Stimulated activated memory B cell treated with anti-CD40 and anti-IgM and Interleukin-4, amounts not matched to agents 10 μg/mL and 1 μg/mL and 100 μg/mL, for 72 hours (primary cell): ENCODE measurements around the gene TGOLN2.
"Not testable (repeated sequence)": the region's sequence is repeated elsewhere in the genome, so short reads cannot be mapped to it uniquely, and the experiment has no call there.

Experiments
- ATAC-seq: fragments of 150-1000 bp; cut with Tn5 transposase; 2 replicates; pipeline ENCODE4 v1.10.0; 2021
- H3K27ac Mint-ChIP-seq: one replicate; pipeline ENCODE4 v1.8.0; 2022; ENCODE audit warnings: mild to moderate bottlenecking, mixed read lengths
- H3K27me3 Mint-ChIP-seq: one replicate; pipeline ENCODE4 v1.8.0; 2022; ENCODE audit warnings: mixed read lengths
- H3K36me3 Mint-ChIP-seq: one replicate; pipeline ENCODE4 v1.8.0; 2022; ENCODE audit warnings: mixed read lengths
- H3K4me1 Mint-ChIP-seq: one replicate; pipeline ENCODE4 v1.8.0; 2022; ENCODE audit warnings: mixed read lengths
- H3K4me3 Mint-ChIP-seq: one replicate; pipeline ENCODE4 v1.8.0; 2022; ENCODE audit warnings: mild to moderate bottlenecking, moderate library complexity, mixed read lengths
- H3K9me3 Mint-ChIP-seq: one replicate; pipeline ENCODE4 v1.8.0; 2022; ENCODE audit warnings: mixed read lengths

TGOLN2 gene

DNA sequence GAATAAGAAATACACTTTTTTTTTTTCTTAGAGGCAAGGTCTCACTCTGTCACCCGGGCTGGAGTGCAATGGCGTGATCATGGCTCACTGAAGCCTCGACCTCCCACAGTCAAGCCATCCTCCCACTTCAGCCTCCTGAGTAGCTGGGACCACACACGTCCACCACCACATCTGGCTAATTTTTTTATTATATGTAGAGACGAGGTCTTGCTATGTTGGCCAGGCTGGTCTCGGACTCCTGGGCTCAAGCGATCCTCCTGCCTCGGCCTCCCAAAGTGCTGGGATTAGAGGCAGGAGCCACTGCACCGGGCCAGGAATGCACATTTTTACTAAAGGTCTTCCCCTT lies 2.4 kb downstream of the TGOLN2 start:
- ATAC-seq: no peak
- Mint-ChIP-seq H3K4me3 (peak overlapping the region; percentile 99), H3K27me3 (no peaks in the 10 kb centered on the region), H3K27ac (peak overlapping the region; percentile 98), H3K36me3 (peaks cover 65% of the 10 kb centered on the region), H3K4me1 (peaks cover 70% of the 10 kb centered on the region), H3K9me3 (no peaks in the 10 kb centered on the region)

DNA sequence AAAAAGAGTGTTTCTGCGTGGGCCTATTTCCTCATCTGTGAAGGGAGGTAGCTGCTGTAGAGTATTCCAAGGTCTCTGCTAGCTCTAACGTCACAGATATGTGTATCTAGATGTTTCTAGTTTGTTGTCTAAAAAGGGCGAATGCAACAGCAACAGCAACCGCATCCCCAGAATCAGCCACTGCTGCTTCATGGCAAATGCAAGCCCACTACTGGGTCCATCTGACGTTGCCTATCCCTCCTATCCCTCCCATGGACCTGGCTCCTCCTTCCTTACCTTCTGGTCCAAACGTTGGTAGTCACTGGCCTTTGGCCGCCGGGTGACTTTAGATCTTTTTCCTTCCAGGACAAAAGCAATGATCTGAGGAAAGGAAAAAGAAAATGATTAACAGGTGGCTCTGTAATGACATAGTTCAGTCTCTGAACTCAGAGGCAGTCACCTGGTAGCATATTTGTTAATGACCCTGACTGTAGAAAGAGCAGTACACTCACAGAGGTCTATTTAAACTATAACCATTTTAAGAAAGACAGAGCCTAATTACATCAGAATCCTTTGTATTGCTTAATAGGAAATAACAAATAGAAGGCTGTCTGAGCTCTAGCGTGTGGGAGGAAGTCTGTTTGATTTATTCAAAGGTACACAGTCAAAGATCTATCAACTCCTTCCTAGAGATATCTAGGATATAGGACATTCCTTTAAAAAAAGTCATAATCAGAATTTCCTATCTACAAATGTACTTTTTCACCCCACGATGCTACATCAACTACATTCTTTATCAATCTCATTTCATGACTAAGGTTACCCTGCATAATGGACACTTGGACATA lies 2.9 kb downstream of the TGOLN2 start:
- Mint-ChIP-seq H3K27me3 (no peaks in the 10 kb centered on the region), H3K4me3 (peak overlapping the region; percentile 99)

DNA sequence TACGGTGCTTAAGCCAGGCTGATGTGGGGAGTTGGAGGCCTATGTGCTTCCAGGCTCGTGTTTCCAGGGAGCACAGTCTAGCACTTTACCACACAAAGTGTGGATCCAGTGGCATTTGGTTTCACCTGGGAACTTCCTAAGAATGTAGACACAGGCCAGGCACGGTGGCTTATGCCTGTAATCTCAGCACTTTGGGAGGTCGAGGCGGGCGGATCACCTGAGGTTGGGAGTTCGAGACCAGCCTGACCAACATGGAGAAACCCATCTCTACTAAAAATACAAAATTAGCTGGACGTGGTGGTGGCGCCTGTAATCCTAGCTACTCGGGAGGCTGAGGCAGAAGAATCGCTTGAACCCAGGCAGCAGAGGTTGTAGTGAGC lies 3.8 kb downstream of the TGOLN2 start:
- not testable (repeated sequence) for H3K27me3 Mint-ChIP-seq, H3K9me3 Mint-ChIP-seq, ATAC-seq, H3K27ac Mint-ChIP-seq
- peaks cover 77% of the 10 kb centered on the region for H3K4me1 Mint-ChIP-seq
- H3K36me3 Mint-ChIP-seq: peaks cover 77% of the 10 kb centered on the region
- H3K4me3 Mint-ChIP-seq: peak overlapping the region; percentile 6

More for the DNA sequence above, 2.9 kb downstream of the TGOLN2 start:
- Mint-ChIP-seq H3K27ac (peak overlapping the region; percentile 98), H3K36me3 (peaks cover 71% of the 10 kb centered on the region), H3K4me1 (peaks cover 76% of the 10 kb centered on the region), H3K9me3 (no peaks in the 10 kb centered on the region)
- no peak for ATAC-seq

DNA sequence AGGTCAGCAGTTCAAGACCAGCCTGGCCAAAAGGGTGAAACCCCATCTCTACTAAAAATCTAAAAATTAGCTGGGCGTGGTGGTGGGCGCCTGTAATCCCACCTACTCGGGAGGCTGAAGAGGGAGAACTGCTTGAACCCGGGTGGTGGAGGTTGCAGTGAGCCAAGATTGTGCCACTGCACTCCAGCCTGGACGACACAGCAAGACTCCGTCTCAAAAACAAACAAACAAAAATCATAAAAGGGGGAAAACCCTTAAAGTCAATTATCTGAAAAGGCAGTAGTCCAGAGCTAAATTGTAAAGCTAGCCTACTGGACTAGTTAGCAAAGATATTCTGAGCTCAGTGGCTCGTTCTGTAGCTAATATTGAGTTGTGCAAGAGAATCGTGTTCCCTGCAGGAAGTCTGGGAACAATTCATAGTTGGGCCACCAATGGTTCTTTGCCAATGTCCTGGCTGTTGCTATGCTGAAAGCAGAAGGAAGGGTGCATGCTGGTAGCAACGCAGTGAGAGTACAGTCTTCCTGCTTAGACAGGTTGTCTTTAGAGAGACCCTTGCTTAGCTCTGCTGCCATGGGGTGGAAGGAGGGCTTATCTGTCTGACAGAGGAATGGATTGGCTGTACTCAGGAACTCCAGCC lies 4.3 kb downstream of the TGOLN2 start:
- Mint-ChIP-seq H3K27me3 (no peaks in the 10 kb centered on the region), H3K27ac (no peak overlapping the region), H3K4me1 (peaks cover 77% of the 10 kb centered on the region), H3K9me3 (no peaks in the 10 kb centered on the region), H3K36me3 (peaks cover 79% of the 10 kb centered on the region), H3K4me3 (no peak overlapping the region)
- ATAC-seq: no peak

DNA sequence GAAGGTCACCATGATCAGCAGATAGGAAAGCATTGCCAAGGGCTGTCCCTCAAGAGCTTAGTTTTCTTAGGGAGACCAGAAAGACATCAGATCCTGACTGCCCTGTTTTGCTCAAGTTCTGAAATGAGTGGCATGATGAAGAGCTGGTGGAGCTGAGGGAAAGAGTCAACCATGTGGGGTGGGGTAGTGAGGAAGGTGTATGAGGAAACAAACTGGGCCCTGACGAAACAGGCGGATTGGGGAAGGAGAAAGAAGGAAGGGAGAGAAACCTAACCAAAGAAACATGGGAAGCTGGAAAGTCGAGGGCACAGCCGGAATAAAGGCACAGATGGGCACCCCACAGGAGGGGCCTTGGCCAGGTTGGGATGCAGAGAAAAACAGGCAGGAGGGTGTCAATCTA lies 8.0 kb downstream of the TGOLN2 start:
- peaks cover 70% of the 10 kb centered on the region for H3K36me3 Mint-ChIP-seq
- no peak overlapping the region for H3K4me3 Mint-ChIP-seq
- H3K27ac Mint-ChIP-seq: peak overlapping the region; percentile 1
- H3K9me3 Mint-ChIP-seq: no peaks in the 10 kb centered on the region
- H3K4me1 Mint-ChIP-seq: peaks cover 70% of the 10 kb centered on the region
- no peaks in the 10 kb centered on the region for H3K27me3 Mint-ChIP-seq
- ATAC-seq: no peak

DNA sequence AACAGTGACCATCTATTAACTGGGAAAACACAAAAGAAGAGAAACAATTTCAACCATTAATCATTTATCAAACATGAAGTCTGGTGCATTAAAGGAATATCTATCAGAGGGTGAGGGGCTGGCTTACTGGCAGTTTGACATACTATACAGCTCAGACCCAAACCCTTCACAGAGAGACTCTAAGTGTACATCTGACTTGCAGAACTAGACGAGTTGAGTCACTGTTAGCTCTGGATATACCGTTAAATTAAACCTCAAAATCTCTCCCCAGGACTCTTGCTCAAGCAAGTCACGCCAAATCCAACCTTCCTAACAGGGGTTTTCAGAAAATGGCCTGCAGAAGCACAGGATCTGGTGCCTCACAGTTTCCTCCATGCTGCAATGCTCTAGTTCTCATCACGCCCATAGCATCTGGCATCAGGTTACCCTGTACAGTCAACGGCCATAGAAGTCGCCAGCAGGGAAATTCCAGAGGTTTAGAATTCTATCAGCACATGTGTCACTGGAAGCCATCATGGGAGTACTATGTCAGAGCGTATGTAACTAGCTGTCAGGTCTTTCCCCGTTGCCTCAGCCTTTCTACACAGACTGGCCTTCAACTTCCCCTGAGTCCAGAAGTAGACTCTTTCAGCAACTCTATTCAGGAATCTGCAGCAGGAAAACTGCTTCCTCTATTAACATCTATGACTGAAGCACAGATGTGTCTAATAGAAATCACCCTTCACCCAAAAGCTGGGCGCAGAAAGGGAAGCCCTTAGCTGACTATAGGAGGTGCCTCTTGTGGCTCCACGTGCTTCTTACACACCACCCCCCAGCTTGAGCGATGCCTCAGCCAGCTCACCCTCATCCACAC lies 9.3 kb downstream of the TGOLN2 start:
- H3K9me3 Mint-ChIP-seq: no peaks in the 10 kb centered on the region
- no peak overlapping the region for H3K27ac Mint-ChIP-seq
- peak; percentile 80 for ATAC-seq
- H3K4me3 Mint-ChIP-seq: no peak overlapping the region
- peaks cover 62% of the 10 kb centered on the region for H3K4me1 Mint-ChIP-seq
- H3K27me3 Mint-ChIP-seq: no peaks in the 10 kb centered on the region
- peaks cover 69% of the 10 kb centered on the region for H3K36me3 Mint-ChIP-seq

DNA sequence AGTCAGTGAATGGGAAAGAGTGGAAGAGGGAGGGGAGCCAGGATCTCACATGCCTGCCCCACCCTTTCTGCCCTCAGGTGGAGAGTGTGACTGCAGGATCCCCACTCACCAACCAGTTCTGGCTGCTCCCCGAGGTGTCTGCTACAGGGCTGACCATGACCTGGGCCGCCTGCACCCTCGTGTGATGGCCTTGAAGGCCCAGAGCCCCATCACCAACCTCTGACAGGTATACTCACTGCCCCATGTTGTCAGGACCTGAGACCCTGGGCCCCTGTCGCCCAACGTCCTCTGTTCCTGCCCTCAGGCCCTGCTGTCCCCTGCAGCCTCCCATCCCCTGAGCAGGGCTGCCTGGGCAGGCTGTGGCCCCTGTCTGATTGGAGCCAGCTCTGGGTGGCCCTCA lies 11.9 kb downstream of the TGOLN2 start:
- Mint-ChIP-seq H3K4me1 (peaks cover 40% of the 10 kb centered on the region), H3K36me3 (peaks cover 50% of the 10 kb centered on the region)
- not testable (repeated sequence) for H3K27me3 Mint-ChIP-seq, H3K4me3 Mint-ChIP-seq, H3K27ac Mint-ChIP-seq, H3K9me3 Mint-ChIP-seq, ATAC-seq

DNA sequence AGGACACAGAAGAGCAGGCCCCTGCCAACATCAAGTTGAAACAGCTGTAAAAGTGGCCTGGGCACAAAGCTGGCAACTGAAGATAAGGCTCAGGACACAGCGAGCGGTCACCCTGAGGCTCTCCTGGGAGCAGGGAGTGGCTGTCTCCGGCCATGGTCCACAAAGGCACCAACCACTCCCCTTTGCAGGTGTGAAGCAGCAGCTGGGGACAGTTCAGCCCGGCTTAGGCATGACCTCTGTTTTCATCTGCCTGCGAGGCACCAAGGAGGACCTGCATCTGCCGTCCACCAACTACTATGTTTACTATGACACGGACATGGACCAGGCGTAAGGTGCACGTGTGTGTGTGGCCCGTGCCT lies 12.9 kb downstream of the TGOLN2 start:
- H3K4me1 Mint-ChIP-seq: peaks cover 36% of the 10 kb centered on the region
- H3K4me3 Mint-ChIP-seq: no peak overlapping the region
- no peak for ATAC-seq
- H3K27me3 Mint-ChIP-seq: no peaks in the 10 kb centered on the region
- no peak overlapping the region for H3K27ac Mint-ChIP-seq
- H3K36me3 Mint-ChIP-seq: peaks cover 39% of the 10 kb centered on the region
- no peaks in the 10 kb centered on the region for H3K9me3 Mint-ChIP-seq

DNA sequence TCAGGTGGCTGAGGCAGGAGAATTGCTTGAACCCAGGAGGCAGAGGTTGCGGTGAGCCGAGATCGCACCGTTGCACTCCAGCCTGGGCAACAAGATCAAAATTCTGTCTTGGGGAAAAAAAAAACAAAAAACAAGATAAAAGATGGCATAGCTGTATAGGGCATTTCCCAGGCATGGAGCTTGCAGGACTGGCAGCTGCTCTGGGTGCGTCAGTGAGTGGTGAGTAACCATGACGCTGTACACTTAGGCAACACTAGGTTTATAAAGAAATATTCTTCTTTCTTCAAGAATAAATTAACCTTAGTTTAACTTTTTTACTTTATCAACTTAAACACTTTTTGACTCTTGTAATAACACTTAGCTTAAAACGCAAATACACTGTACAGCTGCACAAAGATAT lies 15.4 kb downstream of the TGOLN2 start:
- Mint-ChIP-seq H3K4me1 (peaks cover 33% of the 10 kb centered on the region), H3K4me3 (no peak overlapping the region), H3K27ac (no peak overlapping the region), H3K36me3 (peaks cover 26% of the 10 kb centered on the region), H3K9me3 (no peaks in the 10 kb centered on the region), H3K27me3 (no peaks in the 10 kb centered on the region)
- no peak for ATAC-seq

DNA sequence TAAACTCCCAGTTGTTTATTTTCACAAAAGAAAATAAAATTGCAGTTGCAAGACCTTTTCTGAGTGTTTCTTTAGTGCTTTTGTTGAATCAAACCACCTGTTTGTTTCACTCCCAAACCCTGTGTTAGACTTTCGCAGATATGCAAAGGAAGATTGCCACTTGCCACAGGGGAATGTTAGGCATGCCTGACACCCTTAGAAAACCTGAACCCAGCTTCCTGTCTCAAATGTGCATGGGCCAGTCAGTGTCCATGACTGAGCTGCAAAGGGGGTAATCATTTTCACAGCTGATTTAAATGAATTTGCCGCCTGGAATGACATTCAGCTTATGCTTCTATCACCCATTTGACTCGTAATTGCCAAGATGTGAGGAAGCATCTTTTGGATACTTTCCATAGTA lies 17.5 kb downstream of the TGOLN2 start:
- Mint-ChIP-seq H3K36me3 (peaks cover 17% of the 10 kb centered on the region), H3K9me3 (no peaks in the 10 kb centered on the region), H3K27ac (peak overlapping the region; percentile 80), H3K27me3 (peaks cover 5% of the 10 kb centered on the region), H3K4me1 (peaks cover 28% of the 10 kb centered on the region), H3K4me3 (peak overlapping the region; percentile 49)
- ATAC-seq: no peak

DNA sequence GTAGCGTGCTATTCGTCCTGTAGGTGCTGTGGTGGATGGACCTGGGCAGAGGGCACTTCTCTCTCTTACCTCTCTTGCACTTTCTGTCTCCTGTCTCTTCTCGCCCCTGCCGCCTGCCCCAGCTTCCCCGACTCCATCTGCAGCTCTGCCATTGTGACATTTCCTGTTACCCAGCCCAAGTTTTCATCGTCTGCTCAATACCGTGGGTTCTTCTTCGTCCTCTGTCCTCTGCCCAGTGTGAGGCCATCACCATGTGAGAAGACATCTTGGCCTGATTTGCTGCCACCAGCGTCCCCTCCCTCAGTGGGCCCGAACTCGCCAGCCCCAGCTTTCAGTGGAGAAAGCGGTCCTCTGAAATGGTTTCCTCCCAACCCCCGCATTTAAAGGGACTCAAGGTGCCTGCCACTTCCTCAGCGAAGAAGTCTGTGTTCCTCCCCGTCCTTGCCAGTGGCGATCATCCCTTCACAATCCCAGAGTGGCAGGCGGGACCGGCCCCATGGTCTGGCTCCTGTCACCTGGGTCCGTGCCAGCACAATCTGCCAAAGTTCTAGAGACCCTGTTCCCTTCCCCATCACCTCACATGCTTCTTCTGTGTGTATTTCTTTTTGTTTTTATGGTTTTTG lies 18.0 kb downstream of the TGOLN2 start:
- Mint-ChIP-seq H3K27me3 (peaks cover 10% of the 10 kb centered on the region), H3K4me1 (peaks cover 28% of the 10 kb centered on the region), H3K27ac (peak overlapping the region; percentile 80), H3K36me3 (peaks cover 13% of the 10 kb centered on the region), H3K9me3 (no peaks in the 10 kb centered on the region), H3K4me3 (peak overlapping the region; percentile 49)
- peak; percentile 57 for ATAC-seq

DNA sequence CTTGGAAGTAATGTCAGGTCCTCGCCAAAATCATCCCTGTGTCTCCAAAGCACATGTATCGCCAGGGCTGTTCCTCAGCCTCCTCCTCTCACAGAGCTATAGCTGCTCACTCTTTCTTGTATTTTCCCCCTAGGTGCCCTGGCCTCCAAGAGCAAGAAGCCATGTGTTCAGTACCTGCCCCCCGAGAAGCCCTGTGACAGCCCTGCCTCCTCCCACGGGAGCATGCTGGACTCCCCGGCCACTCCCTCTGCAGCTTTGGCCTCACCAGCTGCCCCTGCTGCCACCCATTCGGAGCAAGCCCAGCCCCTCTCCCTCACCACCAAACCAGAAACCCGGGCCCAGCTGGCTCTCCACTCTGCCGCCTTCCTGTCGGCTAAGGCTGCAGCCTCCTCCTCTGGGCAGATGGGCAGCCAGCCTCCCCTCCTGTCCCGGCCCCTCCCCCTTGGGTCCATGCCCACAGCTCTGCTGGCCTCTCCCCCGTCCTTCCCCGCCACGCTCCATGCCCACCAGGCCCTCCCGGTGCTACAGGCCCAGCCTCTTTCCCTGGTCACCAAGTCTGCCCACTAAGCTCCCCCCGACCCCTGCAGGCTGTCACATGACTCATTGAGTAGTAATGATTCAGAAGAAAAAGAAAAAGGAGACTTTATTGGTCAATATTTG lies 18.8 kb downstream of the TGOLN2 start:
- no peaks in the 10 kb centered on the region for H3K9me3 Mint-ChIP-seq
- H3K27ac Mint-ChIP-seq: peak overlapping the region; percentile 80
- H3K4me3 Mint-ChIP-seq: peak overlapping the region; percentile 49
- ATAC-seq: peak; percentile 35
- H3K27me3 Mint-ChIP-seq: peaks cover 18% of the 10 kb centered on the region
- peaks cover 23% of the 10 kb centered on the region for H3K4me1 Mint-ChIP-seq
- H3K36me3 Mint-ChIP-seq: peaks cover 6% of the 10 kb centered on the region

DNA sequence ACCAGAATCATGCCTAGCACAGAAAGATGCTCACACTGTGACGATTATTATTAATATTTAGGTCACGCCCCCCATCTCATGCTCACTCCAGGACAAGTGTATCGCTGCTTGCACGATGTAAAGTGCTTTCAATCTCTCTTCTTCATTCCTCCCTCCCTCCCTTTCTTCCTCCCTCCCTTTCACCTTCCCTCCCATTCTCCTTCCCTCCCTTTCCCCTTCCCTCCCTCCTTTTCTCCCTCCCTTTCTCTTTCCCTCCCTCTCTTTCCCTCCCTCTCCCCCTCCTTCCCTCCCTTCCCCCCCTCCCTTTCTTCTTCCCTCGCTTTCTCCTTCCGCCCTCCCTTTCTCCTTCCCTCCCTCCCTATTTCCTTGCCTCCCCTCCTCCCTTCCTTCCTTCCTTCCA lies 19.6 kb downstream of the TGOLN2 start:
- Mint-ChIP-seq H3K9me3 (no peaks in the 10 kb centered on the region), H3K27ac (peak overlapping the region; percentile 80), H3K4me3 (no peak overlapping the region), H3K4me1 (peaks cover 23% of the 10 kb centered on the region), H3K36me3 (no peaks in the 10 kb centered on the region), H3K27me3 (peaks cover 25% of the 10 kb centered on the region)
- no peak for ATAC-seq

DNA sequence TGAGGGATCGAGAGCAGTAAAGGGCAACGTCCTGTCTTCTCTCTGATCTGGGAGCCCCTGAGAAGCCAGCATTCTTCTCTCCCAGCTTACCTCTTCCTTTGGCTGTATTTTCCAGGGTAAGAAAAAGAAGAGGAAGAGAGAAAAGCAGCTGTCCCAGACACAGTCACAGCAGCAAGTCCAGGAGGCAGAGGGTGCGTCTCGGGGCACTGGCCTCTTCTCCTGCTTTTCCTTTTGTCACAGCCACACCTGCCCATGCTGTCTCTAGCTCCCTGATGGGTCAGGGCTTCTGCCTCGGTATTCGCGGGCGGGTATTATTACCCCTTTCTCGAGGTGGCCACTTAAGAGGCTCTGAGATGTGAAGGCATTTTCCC lies 20.3 kb downstream of the TGOLN2 start:
- H3K4me3 Mint-ChIP-seq: peak overlapping the region; percentile 55
- peak overlapping the region; percentile 50 for H3K27ac Mint-ChIP-seq
- no peaks in the 10 kb centered on the region for H3K36me3 Mint-ChIP-seq
- no peaks in the 10 kb centered on the region for H3K9me3 Mint-ChIP-seq
- H3K27me3 Mint-ChIP-seq: peaks cover 32% of the 10 kb centered on the region
- H3K4me1 Mint-ChIP-seq: peaks cover 23% of the 10 kb centered on the region
- ATAC-seq: no peak
